Measurements from ENCODE around the gene CASS4. TPM values are rescaled to one million over a fixed set of nuclear protein-coding genes. Genes with fewer than 3 reads are reported as not detected.

The CASS4 gene
- total RNA-seq, 1 experiment from 2014 or later = not detected

DNA sequence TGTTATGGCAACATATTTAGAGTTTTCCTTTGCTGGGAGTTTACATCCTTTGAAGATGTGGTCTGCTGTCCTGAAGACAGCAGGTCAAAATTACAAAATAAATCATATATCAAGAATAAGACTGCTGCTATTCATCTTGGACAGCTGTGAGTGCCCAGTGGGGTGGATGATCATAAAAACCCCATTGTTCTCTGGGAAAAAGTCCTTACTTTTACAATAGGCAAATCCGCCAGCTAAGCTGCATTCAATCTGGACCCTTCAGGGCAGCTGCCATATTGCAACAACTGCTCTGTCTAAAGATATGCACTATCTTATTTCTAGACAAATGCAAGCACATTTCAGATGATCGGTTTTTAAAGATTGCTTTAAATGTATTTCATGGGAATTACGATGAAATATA is 19.4 kb downstream of the CASS4 start:
- no TSS peak for BruUV-seq (replicated peaks)
- peaks cover 19% of the 10 kb centered on the region for H3K4me1 Mint-ChIP-seq (ENCODE audit: insufficient read depth, unreplicated experiment)
- no peak overlapping the region for H3K4me3 Mint-ChIP-seq (ENCODE audit: unreplicated experiment)
- no peak overlapping the region for H3K27ac Mint-ChIP-seq (ENCODE audit: low read depth, unreplicated experiment)
- DNase-seq (ENCODE audit: unreplicated experiment) = no peak
- TF ChIP-seq, protein P1, sequence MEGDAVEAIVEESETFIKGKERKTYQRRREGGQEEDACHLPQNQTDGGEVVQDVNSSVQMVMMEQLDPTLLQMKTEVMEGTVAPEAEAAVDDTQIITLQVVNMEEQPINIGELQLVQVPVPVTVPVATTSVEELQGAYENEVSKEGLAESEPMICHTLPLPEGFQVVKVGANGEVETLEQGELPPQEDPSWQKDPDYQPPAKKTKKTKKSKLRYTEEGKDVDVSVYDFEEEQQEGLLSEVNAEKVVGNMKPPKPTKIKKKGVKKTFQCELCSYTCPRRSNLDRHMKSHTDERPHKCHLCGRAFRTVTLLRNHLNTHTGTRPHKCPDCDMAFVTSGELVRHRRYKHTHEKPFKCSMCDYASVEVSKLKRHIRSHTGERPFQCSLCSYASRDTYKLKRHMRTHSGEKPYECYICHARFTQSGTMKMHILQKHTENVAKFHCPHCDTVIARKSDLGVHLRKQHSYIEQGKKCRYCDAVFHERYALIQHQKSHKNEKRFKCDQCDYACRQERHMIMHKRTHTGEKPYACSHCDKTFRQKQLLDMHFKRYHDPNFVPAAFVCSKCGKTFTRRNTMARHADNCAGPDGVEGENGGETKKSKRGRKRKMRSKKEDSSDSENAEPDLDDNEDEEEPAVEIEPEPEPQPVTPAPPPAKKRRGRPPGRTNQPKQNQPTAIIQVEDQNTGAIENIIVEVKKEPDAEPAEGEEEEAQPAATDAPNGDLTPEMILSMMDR (IDR thresholded peaks at IDR 0.05; ENCODE audit: unreplicated experiment) = no peak
- intact Hi-C loops (cut with micrococcal nuclease) = no loop called here
- H3K9me3 Mint-ChIP-seq (ENCODE audit: unreplicated experiment) = no peaks in the 10 kb centered on the region
- no peaks in the 10 kb centered on the region for H3K36me3 Mint-ChIP-seq (ENCODE audit: insufficient read depth, unreplicated experiment)
- POLR2A ChIA-PET = no interaction called here
- CTCF ChIA-PET = interaction anchor here (0.5 to 0.9 kb wide), 3 partner anchors 13 to 1750 kb away, joined by 3 to 6 read pairs (median 3); no protein-coding TSS in a partner anchor
- peaks cover 14% of the 10 kb centered on the region for H3K27me3 Mint-ChIP-seq (ENCODE audit: insufficient read depth, unreplicated experiment)

DNA sequence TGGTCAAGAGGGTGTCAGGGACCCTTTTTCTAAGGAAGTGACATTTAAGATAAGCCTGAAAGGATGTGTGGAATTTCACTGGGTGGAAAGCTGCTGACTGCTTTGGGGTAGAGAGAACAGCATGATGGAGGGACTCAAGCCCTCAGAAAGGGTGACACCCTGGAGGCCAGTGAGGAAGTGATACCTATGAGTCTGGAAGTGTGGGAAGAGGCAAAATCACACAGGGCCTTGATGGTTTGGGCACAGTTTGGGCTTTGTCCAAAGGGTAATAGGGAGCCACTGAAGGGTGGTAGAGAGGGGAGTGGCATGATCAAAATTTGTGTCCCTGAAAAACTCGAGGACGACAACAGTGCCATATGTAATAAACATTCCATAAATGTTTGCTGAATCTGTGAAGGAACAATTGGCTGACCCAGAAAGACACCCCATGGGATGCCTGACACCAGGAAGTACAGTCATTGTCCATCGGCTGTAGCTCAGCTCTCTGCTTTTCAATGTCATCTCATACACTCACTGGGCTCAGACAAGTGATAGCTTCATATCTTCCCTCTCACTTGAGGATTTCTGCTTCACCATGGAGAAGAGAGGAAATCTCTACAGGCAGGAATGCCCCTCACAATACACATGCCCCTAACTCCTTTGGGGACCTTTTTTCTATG is 21.3 kb downstream of the CASS4 start:
- TF ChIP-seq, protein P1 (IDR thresholded peaks at IDR 0.05; ENCODE audit: unreplicated experiment) = no peak
- no peak for DNase-seq (ENCODE audit: unreplicated experiment)
- H3K27ac Mint-ChIP-seq (ENCODE audit: low read depth, unreplicated experiment) = no peak overlapping the region
- intact Hi-C loops (cut with micrococcal nuclease) = no loop called here
- BruUV-seq (replicated peaks) = no TSS peak
- H3K4me1 Mint-ChIP-seq (ENCODE audit: insufficient read depth, unreplicated experiment) = peaks cover 14% of the 10 kb centered on the region
- H3K9me3 Mint-ChIP-seq (ENCODE audit: unreplicated experiment) = no peaks in the 10 kb centered on the region
- POLR2A ChIA-PET = interaction anchor here (0.6 kb wide), 1 partner anchor 59 kb away, joined by 6 read pairs; no protein-coding TSS in a partner anchor
- peaks cover 14% of the 10 kb centered on the region for H3K27me3 Mint-ChIP-seq (ENCODE audit: insufficient read depth, unreplicated experiment)
- CTCF ChIA-PET = interaction anchor here (0.6 to 1.9 kb wide), 2 partner anchors 11 to 32 kb away, joined by 3 to 7 read pairs; no protein-coding TSS in a partner anchor
- H3K4me3 Mint-ChIP-seq (ENCODE audit: unreplicated experiment) = no peak overlapping the region
- H3K36me3 Mint-ChIP-seq (ENCODE audit: insufficient read depth, unreplicated experiment) = no peaks in the 10 kb centered on the region

- TF ChIP-seq, protein P1 (IDR thresholded peaks at IDR 0.05; ENCODE audit: unreplicated experiment) = no peak
- Mint-ChIP-seq H3K36me3 (ENCODE audit: insufficient read depth, unreplicated experiment) (no peaks in the 10 kb centered on the region), H3K4me1 (ENCODE audit: insufficient read depth, unreplicated experiment) (peaks cover 9% of the 10 kb centered on the region), H3K9me3 (ENCODE audit: unreplicated experiment) (no peaks in the 10 kb centered on the region), H3K27me3 (ENCODE audit: insufficient read depth, unreplicated experiment) (peaks cover 14% of the 10 kb centered on the region), H3K4me3 (ENCODE audit: unreplicated experiment) (no peak overlapping the region), H3K27ac (ENCODE audit: low read depth, unreplicated experiment) (no peak overlapping the region)
- intact Hi-C loops (cut with micrococcal nuclease) = no loop called here
- CTCF ChIA-PET = interaction anchor here (0.6 to 1.9 kb wide), 4 partner anchors 12 to 662 kb away, joined by 3 to 7 read pairs (median 3); no protein-coding TSS in a partner anchor
- no TSS peak for BruUV-seq (replicated peaks)
- DNase-seq (ENCODE audit: unreplicated experiment) = no peak
- POLR2A ChIA-PET = interaction anchor here (0.6 kb wide), 1 partner anchor 60 kb away, joined by 6 read pairs; no protein-coding TSS in a partner anchor
Observed at GRCh38 chr20:56433880-56434255, 21.8 kb downstream of the CASS4 start.

DNA sequence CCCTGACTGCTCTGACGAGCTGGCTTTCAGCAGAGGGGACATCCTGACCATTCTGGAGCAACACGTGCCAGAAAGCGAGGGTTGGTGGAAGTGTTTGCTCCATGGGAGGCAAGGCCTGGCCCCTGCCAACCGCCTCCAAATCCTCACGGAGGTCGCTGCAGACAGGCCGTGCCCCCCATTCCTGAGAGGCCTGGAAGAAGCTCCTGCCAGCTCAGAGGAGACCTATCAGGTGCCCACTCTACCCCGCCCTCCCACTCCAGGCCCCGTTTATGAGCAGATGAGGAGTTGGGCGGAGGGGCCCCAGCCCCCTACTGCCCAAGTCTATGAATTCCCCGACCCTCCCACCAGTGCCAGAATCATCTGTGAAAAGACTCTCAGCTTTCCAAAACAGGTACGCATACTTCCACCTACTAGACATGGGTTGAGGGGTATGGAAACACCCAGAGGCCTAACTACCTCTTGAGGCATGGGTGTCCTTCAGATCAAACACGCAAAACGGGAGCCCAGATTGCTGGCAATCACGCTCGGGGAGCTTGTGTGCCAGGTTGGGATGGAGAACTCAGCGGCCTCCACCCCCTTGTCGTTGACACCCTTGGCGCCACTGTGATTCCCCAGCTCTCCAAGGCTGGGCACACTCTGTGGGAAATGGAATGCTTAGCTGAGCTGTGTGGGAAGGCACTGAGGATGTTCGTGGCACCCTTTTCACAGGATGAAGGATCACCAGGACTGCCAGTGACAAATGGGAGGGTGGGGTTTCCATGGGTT is 25.3 kb downstream of the CASS4 start:
- no peak overlapping the region for H3K27ac Mint-ChIP-seq (ENCODE audit: low read depth, unreplicated experiment)
- H3K27me3 Mint-ChIP-seq (ENCODE audit: insufficient read depth, unreplicated experiment) = peaks cover 14% of the 10 kb centered on the region
- no peaks in the 10 kb centered on the region for H3K36me3 Mint-ChIP-seq (ENCODE audit: insufficient read depth, unreplicated experiment)
- ChIA-PET CTCF (interaction anchor here (0.8 kb wide), 1 partner anchor 45 kb away, joined by 3 read pairs; the partner anchor contains the start of genes AURKA and CSTF1), POLR2A (no interaction called here)
- BruUV-seq (replicated peaks) = no TSS peak
- TF ChIP-seq, protein P1 (IDR thresholded peaks at IDR 0.05; ENCODE audit: unreplicated experiment) = no peak
- H3K4me3 Mint-ChIP-seq (ENCODE audit: unreplicated experiment) = no peak overlapping the region
- no peaks in the 10 kb centered on the region for H3K4me1 Mint-ChIP-seq (ENCODE audit: insufficient read depth, unreplicated experiment)
- H3K9me3 Mint-ChIP-seq (ENCODE audit: unreplicated experiment) = no peaks in the 10 kb centered on the region
- no peak for DNase-seq (ENCODE audit: unreplicated experiment)
- intact Hi-C loops (cut with micrococcal nuclease) = no loop called here

Measured in MCF 10A (cell line).